ENCODE results near the gene RNF7. TPM values are rescaled to one million over a fixed set of nuclear protein-coding genes. Genes with fewer than 3 reads are reported as not detected.

RNF7 gene
- total and polyA plus RNA-seq, 5 experiments from 2014 or later = 52.5 to 116 (median 114) TPM

DNA sequence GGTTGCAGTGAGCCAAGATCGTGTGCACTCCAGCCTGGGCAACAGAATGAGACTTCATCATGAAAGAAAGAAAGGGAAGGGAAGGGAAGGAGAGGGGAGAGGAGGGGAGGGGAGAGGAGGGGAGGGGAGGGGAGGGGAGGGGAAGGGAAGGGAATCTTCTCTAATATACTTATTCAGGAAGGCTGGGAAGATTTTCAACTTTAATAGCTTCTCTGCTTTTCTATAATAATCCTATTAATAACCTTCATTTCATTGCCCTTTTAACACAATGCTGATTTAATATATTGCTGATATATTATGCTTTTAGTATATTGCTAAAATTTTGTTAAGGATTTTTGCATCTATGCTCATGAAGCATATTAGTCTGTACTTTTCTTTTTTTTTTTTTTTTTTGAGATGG is 23.4 kb upstream of the RNF7 start:
- ATAC-seq (no peak), DNase-seq (no peak)
- peaks cover 0 to 7% (median 2%) of the 10 kb centered on the region in 3 donors for H3K36me3 Mint-ChIP-seq
- no peak overlapping the region for H3K4me3 Mint-ChIP-seq
- H3K27me3 Mint-ChIP-seq = peaks cover 0 to 3% (median 0%) of the 10 kb centered on the region in 5 donors
- H3K27ac Mint-ChIP-seq = no peak overlapping the region
- peaks cover 0 to 21% (median 4%) of the 10 kb centered on the region in 9 donors for H3K9me3 Mint-ChIP-seq
- H3K4me1 Mint-ChIP-seq = no peaks in the 10 kb centered on the region
- POLR2A ChIA-PET = no interaction called here

DNA sequence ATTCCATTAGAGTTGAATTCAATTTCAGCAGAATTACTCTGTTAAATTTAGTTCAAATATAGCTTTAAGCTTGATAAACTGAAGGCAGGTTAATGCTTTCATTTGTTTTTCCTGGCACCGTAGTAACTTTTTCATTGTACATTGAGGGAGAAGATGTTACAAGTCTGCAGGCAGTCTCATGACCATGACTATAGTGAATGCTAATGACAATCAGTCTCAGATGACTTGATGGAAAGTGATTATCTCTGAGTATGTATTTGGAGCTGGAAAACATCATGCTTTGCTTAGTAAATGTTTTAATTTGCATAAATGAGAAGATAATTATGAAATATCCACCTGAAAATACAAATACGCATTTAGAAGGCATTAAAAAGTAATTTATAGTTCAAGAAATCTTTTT is 16.0 kb upstream of the RNF7 start:
- no peak for DNase-seq
- H3K4me1 Mint-ChIP-seq = no peaks in the 10 kb centered on the region
- H3K27me3 Mint-ChIP-seq = peaks cover 0 to 8% (median 1%) of the 10 kb centered on the region in 5 donors
- no peak for ATAC-seq
- peaks cover 0 to 4% (median 0%) of the 10 kb centered on the region in 9 donors for H3K9me3 Mint-ChIP-seq
- H3K36me3 Mint-ChIP-seq = no peaks in the 10 kb centered on the region
- H3K4me3 Mint-ChIP-seq = no peak overlapping the region
- POLR2A ChIA-PET = no interaction called here
- no peak overlapping the region for H3K27ac Mint-ChIP-seq

- no peaks in the 10 kb centered on the region for H3K36me3 Mint-ChIP-seq
- POLR2A ChIA-PET = interaction anchor here (0.6 kb wide), 1 partner anchor 454 kb away, joined by 6 read pairs; no protein-coding TSS in a partner anchor
- H3K27me3 Mint-ChIP-seq = peaks cover 0 to 8% (median 2%) of the 10 kb centered on the region in 5 donors
- H3K4me3 Mint-ChIP-seq = no peak overlapping the region
- ATAC-seq (no peak), DNase-seq (no peak)
- no peaks in the 10 kb centered on the region for H3K4me1 Mint-ChIP-seq
- H3K9me3 Mint-ChIP-seq = no peaks in the 10 kb centered on the region
- H3K27ac Mint-ChIP-seq = no peak overlapping the region
Measured at GRCh38 chr3:141722648-141723047, 15.4 kb upstream of the RNF7 start.

DNA sequence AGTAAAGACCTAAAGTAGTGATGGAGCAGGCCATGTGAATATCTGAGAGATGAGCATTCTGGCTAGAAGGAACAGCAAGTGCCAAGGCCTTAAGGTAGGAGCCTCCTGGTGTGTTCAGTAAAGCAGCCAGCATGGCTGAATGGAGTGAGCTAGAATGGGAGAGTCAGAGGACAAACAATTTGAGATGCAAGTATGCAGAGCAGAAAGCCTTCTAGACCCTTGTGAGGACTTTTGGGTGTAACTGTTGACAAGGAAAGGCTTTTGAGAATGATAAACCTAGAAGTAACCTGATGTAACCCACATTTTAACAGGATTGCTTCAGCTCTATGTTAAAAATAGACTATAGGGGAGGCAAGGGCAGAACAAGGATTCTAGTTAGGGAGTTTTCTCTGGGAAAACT is 14.8 kb upstream of the RNF7 start:
- no peaks in the 10 kb centered on the region for H3K9me3 Mint-ChIP-seq
- H3K27ac Mint-ChIP-seq = no peak overlapping the region
- H3K27me3 Mint-ChIP-seq = peaks cover 0 to 12% (median 5%) of the 10 kb centered on the region in 5 donors
- DNase-seq (no peak), ATAC-seq (no peak)
- H3K36me3 Mint-ChIP-seq = no peaks in the 10 kb centered on the region
- no peaks in the 10 kb centered on the region for H3K4me1 Mint-ChIP-seq
- H3K4me3 Mint-ChIP-seq = no peak overlapping the region
- POLR2A ChIA-PET = interaction anchor here (0.6 kb wide), 1 partner anchor 453 kb away, joined by 6 read pairs; no protein-coding TSS in a partner anchor

- H3K36me3 Mint-ChIP-seq = no peaks in the 10 kb centered on the region
- H3K4me1 Mint-ChIP-seq = no peaks in the 10 kb centered on the region
- no peaks in the 10 kb centered on the region for H3K9me3 Mint-ChIP-seq
- POLR2A ChIA-PET = no interaction called here
- peaks cover 0 to 12% (median 5%) of the 10 kb centered on the region in 5 donors for H3K27me3 Mint-ChIP-seq
- no peak overlapping the region for H3K4me3 Mint-ChIP-seq
- no peak for ATAC-seq
- no peak overlapping the region for H3K27ac Mint-ChIP-seq
- no peak for DNase-seq
Measured at GRCh38 chr3:141724186-141724585, 13.9 kb upstream of the RNF7 start.

- Mint-ChIP-seq H3K27ac (no peak overlapping the region), H3K4me3 (no peak overlapping the region), H3K4me1 (no peaks in the 10 kb centered on the region), H3K27me3 (peaks cover 0 to 9% (median 5%) of the 10 kb centered on the region in 5 donors), H3K9me3 (no peaks in the 10 kb centered on the region), H3K36me3 (no peaks in the 10 kb centered on the region)
- ATAC-seq = no peak
- POLR2A ChIA-PET = no interaction called here
- no peak for DNase-seq
Measured at GRCh38 chr3:141725036-141725435, 13.1 kb upstream of the RNF7 start.

- H3K27me3 Mint-ChIP-seq = peaks cover 0 to 9% (median 5%) of the 10 kb centered on the region in 5 donors
- no peak overlapping the region for H3K27ac Mint-ChIP-seq
- DNase-seq (no peak), ATAC-seq (no peak)
- no peak overlapping the region for H3K4me3 Mint-ChIP-seq
- H3K9me3 Mint-ChIP-seq = no peaks in the 10 kb centered on the region
- no peaks in the 10 kb centered on the region for H3K36me3 Mint-ChIP-seq
- POLR2A ChIA-PET = no interaction called here
- H3K4me1 Mint-ChIP-seq = no peaks in the 10 kb centered on the region
Measured at GRCh38 chr3:141726483-141726882, 11.6 kb upstream of the RNF7 start.

DNA sequence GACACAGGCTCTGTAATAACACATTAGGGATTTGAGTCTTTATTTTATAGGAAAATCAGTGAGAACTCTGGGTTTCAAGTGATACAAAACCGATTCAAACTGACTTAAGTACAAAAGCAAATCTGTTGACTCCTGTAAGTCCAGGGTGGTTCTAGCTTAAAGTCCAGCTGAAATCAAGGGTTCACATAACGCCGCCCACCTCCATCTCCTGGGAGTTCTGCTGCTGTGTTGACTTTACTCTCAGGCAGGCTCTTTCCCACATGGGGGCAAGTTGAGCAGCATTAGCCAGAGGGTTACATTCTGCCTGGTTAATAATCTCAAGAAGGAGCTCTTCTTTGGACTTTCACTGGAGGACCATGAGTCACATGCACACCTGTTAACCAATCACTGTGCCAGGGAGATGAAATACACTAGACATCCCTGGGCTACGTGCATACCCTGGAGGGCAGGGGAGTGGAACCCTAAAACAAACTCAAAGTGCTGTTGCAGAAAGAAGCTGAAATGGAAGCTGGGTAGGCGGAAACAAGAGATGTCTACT is 9.7 kb upstream of the RNF7 start:
- Mint-ChIP-seq H3K4me1 (no peaks in the 10 kb centered on the region), H3K9me3 (no peaks in the 10 kb centered on the region), H3K4me3 (no peak overlapping the region), H3K27ac (no peak overlapping the region), H3K27me3 (peaks cover 0 to 9% (median 4%) of the 10 kb centered on the region in 5 donors), H3K36me3 (no peaks in the 10 kb centered on the region)
- DNase-seq (no peak), ATAC-seq (no peak)
- POLR2A ChIA-PET = no interaction called here

GRCh38 chr3:141729240-141729639 is 8.9 kb upstream of the RNF7 start:
- DNase-seq (no peak), ATAC-seq (no peak)
- Mint-ChIP-seq H3K4me1 (no peaks in the 10 kb centered on the region), H3K36me3 (no peaks in the 10 kb centered on the region), H3K27ac (no peak overlapping the region), H3K9me3 (no peaks in the 10 kb centered on the region), H3K27me3 (peaks cover 0 to 9% (median 4%) of the 10 kb centered on the region in 5 donors), H3K4me3 (no peak overlapping the region)
- POLR2A ChIA-PET = no interaction called here

GRCh38 chr3:141735176-141735575 is 2.9 kb upstream of the RNF7 start:
- no peaks in the 10 kb centered on the region for H3K36me3 Mint-ChIP-seq
- no peak for ATAC-seq
- H3K9me3 Mint-ChIP-seq = no peaks in the 10 kb centered on the region
- H3K4me3 Mint-ChIP-seq = no peak overlapping the region
- DNase-seq = no peak
- H3K27ac Mint-ChIP-seq = no peak overlapping the region
- H3K27me3 Mint-ChIP-seq = peaks cover 0 to 1% (median 0%) of the 10 kb centered on the region in 5 donors
- peaks cover 3 to 17% (median 14%) of the 10 kb centered on the region in 4 donors for H3K4me1 Mint-ChIP-seq
- POLR2A ChIA-PET = interaction anchor here (1.1 kb wide), 1 partner anchor 141 kb away, joined by 3 read pairs; the partner anchor contains the start of gene ATP1B3

GRCh38 chr3:141735770-141736465 is 2.2 kb upstream of the RNF7 start:
- Mint-ChIP-seq H3K36me3 (peaks cover 0 to 4% (median 0%) of the 10 kb centered on the region in 3 donors), H3K27ac (peak overlapping the region in 5 of 10 donors; percentile 20 to 89 (median 53)), H3K27me3 (peaks cover 0 to 1% (median 0%) of the 10 kb centered on the region in 5 donors), H3K4me3 (no peak overlapping the region), H3K4me1 (peaks cover 3 to 24% (median 21%) of the 10 kb centered on the region in 4 donors), H3K9me3 (no peaks in the 10 kb centered on the region)
- no peak for DNase-seq
- POLR2A ChIA-PET = no interaction called here
- no peak for ATAC-seq

DNA sequence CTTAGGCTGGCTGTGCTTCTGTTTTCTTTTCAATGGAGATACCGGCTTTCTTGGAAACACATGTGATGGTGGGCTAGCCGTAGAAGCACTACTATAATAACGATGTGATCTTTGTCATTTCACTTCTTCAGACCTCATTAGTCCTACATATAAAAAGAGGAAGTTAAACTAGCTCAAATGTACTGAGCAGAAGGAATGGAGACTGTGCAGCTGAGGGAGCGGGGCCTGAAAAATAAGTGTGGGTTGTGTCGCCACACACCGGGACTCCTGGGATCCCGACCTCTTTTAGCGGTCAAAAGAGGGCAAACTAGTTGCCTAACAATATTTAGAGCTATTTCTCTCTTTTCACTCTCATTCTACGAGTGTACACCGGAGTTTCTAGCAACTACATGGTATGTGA is 1.0 kb upstream of the RNF7 start:
- POLR2A ChIA-PET = interaction anchor here (1.0 to 3.6 kb wide), 4 partner anchors 61 to 140 kb away, joined by 4 to 44 read pairs (median 7); partner anchors contain the start of gene ATP1B3
- Mint-ChIP-seq H3K9me3 (no peaks in the 10 kb centered on the region), H3K27ac (peak overlapping the region; percentile 8 to 97 (median 60)), H3K4me1 (peaks cover 6 to 35% (median 30%) of the 10 kb centered on the region in 4 donors), H3K36me3 (peaks cover 0 to 10% (median 0%) of the 10 kb centered on the region in 3 donors), H3K27me3 (peaks cover 0 to 1% (median 0%) of the 10 kb centered on the region in 5 donors), H3K4me3 (peak overlapping the region in 1 of 10 donors; percentile 54)
- no peak for DNase-seq
- no peak for ATAC-seq

- Mint-ChIP-seq H3K36me3 (peaks cover 0 to 15% (median 2%) of the 10 kb centered on the region in 3 donors), H3K27me3 (peaks cover 0 to 1% (median 0%) of the 10 kb centered on the region in 5 donors), H3K9me3 (no peaks in the 10 kb centered on the region), H3K27ac (peak overlapping the region; percentile 89 to 100 (median 96)), H3K4me1 (peaks cover 8 to 39% (median 35%) of the 10 kb centered on the region in 4 donors), H3K4me3 (peak overlapping the region; percentile 78 to 100 (median 96))
- POLR2A ChIA-PET = interaction anchor here (0.6 to 3.6 kb wide), 12 partner anchors 10 to 710 kb away, joined by 3 to 44 read pairs (median 6); partner anchors contain the start of gene ATP1B3
- DNase-seq (no peak), ATAC-seq (no peak)
Measured at GRCh38 chr3:141737678-141738021, 448 bp upstream of the RNF7 start.

All from naive thymus-derived CD8-positive, alpha-beta T cell (primary cell).